Stimulated activated CD4-positive, alpha-beta T cell treated with anti-CD3 and anti-CD28 coated beads, Interleukin-12 subunit alpha, Interleukin-12 subunit beta, amount 100 ng/mL, for 4 hours (primary cell): Measurements from ENCODE around the gene RSKR.
A peak's percentile ranks its signal among the peaks of the same experiment; 100 is the strongest.
"Not testable (repeated sequence)": the region's sequence is repeated elsewhere in the genome, so short reads cannot be mapped to it uniquely, and the experiment has no call there.

Experiments
- DNase-seq: peaks from one replicate; pipeline ENCODE4 v3.0.0-alpha.2; 2020

Gene RSKR

DNA sequence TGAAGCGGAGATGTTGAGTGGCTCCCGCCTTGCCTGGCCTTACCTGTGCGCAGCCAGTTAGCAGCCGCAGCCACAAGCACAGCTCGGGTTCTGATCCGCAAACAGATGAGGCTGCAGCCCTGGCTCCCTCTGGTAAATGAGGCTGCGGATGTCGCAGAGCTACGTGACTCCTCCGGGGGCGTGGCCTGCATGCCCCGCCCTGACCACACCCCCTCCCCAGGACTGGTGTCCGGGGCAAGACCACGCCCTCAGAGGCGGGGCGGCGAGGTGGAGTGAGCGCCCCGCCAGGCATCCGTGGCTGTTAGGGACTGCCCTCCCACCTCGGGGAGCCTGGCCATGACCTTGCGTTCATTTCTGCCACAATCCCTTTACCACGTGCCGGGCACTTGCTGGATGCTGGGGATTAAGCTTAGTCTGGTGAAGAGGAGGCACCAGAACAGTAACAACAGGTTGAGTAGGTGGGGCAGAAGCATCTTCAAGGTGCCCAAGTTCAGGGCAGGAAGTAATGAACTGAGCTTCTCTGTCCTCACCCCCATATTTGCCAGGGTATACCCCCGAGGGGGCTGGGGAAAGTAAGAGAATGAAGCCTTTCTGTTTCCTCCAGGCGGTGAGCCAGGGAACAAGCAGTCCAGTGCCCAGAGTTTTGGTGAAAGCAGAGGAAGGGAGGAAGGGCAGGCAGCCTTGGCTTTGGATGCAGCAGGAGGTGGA, 37.1 kb downstream of the RSKR start, which contains the start of gene ALDOC:
ALDOC (minus strand) TSS at position 138 of the 708 bp plus-strand sequence. CDS start 1,363 bp downstream, outside the sequence.
- DNase-seq = peak; percentile 99

DNA sequence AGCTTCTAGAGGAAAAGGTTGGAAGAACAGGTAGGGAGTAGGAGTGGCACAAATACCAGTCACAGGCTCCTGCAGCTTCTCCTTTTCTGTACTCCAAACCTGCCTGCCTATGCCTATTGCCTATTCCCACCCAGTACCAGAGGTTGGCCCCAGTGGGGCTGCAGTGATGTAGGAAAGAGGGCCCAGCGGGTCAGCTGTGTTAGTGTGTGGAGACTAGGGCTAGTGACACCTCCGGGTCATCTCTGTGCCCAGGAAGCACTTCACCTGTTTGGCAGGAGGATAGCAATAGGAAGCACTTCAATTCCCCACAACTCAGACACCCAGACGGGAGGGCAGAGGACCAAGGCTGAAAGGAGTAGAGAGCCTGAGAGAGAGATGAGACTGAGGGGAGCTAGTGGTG, 38.0 kb downstream of the RSKR start:
- not testable (repeated sequence) for DNase-seq

DNA sequence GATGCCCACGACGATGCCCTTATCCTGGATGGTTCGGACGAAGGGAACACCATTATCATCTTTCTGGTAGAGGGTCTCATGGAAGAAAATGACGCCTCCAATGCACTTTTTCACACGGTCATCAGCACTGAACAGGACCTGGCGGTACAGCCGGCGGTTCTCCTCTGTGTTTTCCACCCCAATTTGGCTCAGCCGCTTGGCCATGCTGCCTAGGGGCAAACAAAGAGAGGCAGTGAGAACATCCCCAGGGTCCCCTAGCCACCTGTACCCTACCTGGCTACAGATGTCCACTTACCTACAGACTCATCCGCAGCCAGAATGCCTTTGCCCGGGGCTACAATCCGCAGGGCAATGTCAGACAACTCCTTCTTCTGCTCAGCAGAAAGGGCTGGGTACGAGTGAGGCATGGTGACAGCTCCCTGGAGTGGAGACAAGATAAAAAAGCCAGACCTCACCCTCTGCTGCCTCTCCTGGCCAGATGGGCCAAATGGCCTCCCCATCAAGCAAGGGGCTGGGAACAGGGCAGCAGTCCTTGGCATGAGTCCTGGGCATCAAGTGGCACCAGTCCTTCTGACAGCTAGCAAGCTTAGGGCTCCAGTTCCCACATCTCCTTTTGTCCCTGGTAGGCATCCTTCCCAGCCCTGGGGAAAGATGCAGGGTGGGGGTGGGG, 38.7 kb downstream of the RSKR start:
- no peak for DNase-seq

DNA sequence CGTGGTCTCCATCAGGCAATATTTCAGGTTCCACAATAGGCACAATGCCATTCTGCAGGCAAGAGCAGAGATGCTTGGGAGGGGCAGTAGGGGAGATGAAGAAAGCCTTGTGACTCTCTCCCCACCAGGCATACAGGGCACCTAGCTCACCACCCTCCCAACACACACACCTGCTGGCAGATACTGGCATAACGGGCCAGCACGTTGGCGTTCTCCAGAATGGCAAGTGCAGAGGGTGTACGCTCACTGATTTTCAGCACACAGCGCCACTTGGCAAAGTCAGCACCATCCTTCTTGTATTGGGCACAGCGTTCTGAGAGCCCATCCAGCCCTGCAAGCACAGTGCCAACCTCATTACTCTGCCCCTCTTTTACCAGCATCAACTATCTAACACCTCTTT, 39.5 kb downstream of the RSKR start:
- DNase-seq = no peak

DNA sequence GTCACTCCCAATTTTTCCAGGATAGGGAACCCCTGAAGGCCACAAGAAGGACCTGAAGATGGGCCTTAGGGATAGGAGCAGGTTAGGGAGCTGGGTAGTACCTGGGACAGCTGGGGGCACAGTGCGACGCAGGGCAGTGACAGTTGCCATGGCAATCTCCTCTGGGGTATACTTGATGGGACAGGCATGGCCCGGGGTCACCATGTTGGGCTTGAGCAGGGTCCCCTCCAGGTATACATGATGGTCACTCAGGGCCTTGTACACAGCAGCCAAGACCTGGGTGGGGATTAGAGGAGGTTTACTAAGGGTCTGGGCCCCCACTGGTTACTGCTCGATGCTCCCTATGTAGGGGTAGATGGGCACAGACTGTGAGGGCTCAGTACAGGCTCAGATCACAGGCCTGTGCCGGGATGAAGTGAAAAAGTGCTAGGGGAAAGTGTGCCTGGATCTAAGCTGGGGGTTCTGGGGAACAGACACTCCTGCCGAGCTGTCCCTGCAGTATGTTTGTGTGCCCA, 40.0 kb downstream of the RSKR start:
- no peak for DNase-seq

DNA sequence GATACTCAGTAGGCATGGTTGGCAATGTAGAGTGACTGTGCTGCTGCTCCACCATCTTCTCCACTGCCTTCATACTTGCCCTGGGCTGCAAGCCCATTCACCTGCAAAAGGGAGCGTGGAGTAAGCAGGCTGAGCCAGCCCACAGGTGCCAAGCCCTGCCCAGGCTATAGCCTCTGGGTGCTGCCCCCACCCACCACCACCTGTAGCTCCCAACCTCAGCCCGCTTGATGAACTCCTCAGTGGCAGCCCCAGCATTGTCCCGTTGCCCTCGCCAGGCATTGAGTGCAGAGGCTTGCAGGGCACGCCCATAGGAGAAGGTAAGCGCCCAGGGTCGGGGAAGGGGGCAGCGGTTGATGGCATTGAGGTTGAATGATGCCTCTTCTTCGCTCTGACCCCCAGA, 40.5 kb downstream of the RSKR start:
- DNase-seq = no peak

DNA sequence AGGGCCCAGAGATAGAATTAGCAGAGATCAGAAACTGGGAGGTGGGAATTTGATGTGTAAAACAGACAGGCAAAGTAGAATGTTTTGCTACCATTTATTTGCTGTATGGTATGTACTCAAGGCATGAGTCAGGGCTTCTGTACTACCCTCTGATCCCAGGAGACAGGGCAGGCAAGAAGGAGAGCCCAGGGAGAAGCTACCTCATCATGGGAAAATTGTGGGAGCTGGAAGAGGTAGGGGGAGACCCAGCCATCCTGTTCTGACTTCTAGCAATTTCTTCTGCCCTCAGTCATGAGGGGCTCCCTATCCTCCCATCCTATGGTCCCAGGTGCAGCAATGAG, 41.0 kb downstream of the RSKR start:
- DNase-seq = no peak

DNA sequence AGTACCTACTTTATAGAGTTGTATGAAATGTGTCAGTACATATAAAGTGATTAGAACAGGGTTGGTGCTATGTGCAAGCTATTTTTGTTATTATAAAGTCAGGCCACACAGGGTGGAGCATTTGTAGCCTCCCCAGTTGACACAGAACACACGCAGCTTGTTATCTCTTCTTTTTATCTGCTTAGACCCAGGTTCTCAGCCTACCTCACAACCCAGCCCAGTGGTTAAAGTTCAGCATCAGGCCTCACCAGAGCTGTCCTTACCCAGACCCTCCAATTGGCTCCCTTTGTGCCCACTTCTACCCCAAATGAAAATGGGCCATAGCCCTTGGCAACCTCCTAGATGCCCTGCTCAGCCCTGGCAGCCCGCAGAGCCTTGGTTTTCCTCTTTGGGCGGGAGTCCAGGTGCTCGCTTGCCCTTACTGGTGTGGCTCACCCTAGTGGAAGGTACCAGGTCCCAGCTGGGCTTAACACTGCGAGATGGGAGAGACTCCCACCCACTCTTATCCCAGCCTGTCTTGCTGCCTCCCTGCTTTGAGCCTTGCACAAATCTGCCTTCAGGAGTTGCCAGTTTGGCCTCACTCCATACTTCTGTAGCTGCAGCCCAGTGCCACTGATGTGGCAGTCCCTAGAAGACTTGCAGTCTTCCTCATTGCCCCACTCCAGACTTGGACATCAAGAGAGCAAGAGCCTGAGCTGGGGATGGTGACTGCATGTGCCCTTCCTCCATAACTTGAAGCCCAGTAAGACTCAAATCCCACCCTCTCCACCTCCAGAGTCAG, 41.5 kb downstream of the RSKR start:
- no peak for DNase-seq

DNA sequence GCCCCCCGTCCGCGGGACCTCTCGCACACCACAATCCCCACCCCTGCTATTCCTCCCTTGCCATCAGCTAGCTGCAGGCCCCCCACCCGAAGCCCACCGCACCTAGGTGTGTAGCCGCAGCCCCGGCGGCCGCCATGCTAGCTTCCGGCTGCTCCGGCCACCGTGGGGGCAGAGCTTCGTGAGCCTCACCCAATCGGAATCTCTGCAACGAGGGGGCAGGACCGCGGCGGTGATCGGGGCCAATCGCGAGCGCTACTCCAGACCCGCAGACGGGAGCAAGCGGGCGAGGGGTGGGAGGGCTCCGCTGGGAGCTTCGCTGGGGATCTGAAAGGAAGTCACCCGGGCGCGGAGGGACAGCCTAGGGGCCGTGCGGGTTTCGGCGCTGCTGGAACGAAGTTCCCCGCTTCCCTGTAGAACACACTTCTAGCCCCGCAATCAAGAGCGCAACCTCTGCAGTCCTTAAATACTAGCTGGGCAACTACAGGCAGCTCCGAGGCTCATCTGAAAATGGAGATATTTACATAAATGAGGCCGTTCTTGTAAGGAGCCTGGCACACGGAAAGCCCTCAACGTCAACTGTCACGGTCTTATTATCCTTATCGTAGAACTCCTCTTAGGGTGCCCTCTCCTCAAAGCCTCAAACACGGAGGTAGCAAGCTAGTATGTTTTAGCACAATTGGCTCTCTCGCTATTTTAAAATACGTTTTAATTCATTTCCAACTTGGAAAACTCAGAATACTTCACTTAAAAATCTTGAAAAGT, 42.4 kb downstream of the RSKR start, which contains the start of gene PIGS:
PIGS (minus strand) TSS at position 164 of the 762 bp plus-strand sequence; CDS start at position 136, 28 bp downstream.
- peak; percentile 91 for DNase-seq

DNA sequence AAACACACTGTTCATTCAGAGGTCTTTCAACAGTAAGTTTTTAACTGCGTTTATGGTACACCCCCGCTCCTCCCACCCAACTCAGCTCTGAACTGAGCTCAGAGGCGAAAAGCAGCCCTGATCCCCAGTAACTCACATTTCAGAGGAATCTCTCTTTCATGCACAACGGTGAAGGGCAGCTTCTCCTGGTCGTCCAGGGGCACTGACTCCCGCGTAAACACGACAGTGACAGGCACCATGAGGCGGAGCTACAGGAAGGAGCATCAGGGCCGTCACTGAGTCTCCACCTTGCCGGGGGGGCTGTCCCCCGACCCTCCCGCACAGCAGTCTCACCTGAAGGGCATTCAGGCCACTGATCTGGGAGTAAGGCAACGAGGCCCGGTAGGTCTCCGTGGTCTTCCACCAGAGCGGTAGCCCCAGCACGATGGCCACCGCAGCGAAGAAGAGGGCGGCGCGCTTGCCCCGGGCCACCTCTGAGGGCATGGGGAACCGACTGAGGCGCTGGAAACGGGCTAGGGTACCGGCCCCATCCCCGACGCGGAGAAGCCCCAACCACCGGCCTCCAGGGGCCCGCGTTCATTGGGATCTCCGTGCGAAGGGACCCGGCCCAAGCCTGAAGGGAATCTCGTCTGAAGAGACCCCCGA, 43.1 kb downstream of the RSKR start:
- DNase-seq = peak; percentile 39

DNA sequence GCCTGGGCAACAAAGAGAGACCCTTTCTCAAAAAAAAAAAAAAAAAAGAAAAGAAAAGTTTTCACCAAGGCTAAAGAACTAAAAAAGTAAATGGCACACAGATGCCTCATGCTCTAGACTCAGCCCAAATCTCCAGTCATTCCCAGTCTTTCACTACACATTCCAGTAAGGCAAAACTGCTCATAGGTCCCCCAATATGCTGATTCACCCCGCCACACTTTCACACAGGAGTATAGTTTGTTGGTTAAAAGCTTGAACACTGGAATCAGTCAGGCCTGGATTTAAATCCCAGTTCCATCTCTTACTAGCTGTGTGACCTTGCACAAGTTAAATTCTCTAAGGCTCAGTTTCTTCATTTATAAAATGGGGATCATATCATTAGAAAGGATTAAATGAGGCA, 44.5 kb downstream of the RSKR start:
- DNase-seq = no peak

DNA sequence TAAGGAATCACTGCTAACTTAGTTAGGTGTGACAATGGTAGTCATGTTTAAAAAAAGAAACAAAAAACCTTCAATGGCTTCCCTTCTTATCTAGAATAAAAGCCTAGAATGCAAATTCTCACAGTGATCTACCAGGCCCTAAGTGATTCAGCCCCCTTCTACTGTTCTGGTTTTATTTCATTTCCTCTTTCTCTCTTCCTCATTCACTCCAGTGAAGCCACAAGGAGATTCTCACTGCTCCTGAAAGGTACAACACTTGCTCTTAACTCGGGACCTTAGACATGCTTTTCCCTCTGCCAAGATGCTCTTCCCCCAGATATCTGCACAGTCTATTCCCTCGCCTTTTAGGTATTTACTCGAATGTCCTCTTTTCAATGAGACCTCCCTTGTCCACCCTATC, 46.4 kb downstream of the RSKR start:
- DNase-seq = no peak

DNA sequence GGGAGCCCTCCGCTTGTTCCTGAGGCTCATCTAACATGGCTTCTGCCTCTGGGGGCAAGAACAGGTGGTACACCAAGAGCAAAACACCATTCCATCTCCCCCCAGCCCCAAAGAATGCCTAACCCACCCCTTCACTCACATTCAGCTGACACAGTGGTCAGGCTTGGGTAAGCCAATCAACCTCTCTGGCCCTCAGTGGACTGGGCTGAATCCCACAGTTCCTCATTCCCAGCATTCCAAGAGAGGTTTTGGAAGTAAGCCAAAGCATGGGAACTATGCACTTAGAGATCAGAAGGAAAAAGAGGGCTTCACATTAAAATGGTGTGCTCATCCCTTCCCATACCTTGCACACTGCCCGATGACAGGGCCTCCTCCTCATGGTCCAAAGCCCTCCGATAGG, 50.5 kb downstream of the RSKR start:
- no peak for DNase-seq
